Measurements from ENCODE around the gene PLEKHM2.

DNA sequence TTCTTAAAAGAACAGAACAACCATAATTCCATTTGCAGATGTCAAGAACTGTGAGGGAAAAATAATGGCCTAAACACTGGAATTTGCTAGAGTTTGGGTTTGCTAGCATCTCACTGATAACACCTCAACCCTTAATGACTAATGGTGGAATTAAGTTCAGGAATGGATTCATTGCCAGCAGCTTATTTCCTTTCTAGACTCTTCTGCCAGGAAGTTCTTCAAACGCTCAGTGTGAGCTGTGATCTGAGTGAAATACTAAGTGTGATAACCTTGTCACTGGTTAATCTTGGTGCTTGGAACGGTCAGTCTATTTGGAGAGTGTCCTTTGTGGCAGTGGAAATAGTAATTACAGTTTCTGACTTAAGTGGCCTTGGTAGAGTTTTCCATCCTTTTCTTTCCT, 21.6 kb upstream of the PLEKHM2 start:
- TF ChIP-seq, protein P1, sequence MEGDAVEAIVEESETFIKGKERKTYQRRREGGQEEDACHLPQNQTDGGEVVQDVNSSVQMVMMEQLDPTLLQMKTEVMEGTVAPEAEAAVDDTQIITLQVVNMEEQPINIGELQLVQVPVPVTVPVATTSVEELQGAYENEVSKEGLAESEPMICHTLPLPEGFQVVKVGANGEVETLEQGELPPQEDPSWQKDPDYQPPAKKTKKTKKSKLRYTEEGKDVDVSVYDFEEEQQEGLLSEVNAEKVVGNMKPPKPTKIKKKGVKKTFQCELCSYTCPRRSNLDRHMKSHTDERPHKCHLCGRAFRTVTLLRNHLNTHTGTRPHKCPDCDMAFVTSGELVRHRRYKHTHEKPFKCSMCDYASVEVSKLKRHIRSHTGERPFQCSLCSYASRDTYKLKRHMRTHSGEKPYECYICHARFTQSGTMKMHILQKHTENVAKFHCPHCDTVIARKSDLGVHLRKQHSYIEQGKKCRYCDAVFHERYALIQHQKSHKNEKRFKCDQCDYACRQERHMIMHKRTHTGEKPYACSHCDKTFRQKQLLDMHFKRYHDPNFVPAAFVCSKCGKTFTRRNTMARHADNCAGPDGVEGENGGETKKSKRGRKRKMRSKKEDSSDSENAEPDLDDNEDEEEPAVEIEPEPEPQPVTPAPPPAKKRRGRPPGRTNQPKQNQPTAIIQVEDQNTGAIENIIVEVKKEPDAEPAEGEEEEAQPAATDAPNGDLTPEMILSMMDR (conservative IDR thresholded peaks at IDR 0.05 in 1 of 2, IDR thresholded peaks at IDR 0.05 in 1 of 2; ENCODE audit: extremely low read depth in 1 of 2, insufficient read depth in 1 of 2, low read depth in 1 of 2, low read length in 2 of 2), result no peak
- no peak for TF ChIP-seq EZH2 (IDR thresholded peaks at IDR 0.05; ENCODE audit: borderline replicate concordance, low read length)

All from mammary epithelial cell (primary cell).